GM12873 (cell line): Measurements from ENCODE around the gene PTPRN2.

Experiments used
- TF ChIP-seq, protein P1 (sequence below): IDR thresholded peaks from 2 replicates; pipeline ENCODE4 v1.5.1; 2012; ENCODE audit warnings: low read depth, mild to moderate bottlenecking, moderate library complexity, low read length, control low read depth; ENCODE audit not compliant: insufficient read depth; ENCODE audit errors: missing control alignments

Gene PTPRN2

DNA sequence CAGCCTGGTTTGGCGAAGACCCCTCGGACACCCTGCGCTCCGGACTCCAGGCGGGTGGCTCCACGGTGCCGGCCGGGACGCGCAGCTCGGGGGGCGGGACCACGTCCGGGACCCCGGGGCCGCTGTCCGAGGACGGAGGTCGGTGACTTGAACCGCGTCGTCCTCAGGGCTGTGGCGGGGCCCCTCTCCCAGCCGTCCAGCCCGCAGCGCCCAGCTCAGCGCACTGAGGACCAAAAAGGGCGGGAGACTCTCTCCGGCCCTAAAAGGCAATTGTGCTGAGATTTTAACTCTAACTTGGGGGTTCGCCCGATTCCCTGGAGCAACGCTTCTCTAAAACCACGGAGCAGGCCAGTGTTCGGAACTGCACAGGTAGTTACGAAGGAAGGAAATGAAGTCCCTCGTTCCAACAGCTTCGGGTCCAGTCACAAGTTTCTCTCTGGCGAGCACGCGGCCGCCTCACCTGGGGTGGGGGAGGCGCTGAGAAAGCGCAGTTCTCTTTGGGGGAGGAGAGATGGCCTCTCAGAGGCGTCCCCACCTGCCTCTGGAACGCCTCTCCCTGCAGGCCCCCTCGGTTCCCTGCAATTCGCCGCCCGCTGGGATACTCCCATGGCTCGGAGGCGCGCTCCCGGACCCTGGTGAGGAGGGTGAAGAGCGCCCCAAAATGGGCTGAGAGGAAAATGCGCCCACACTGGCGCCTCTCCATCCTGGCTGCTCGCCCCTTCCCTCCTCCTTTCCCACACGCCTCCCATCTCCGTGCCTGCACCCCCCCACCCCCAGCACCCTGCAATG, 898.2 kb downstream of the PTPRN2 start:
- TF ChIP-seq, protein P1, sequence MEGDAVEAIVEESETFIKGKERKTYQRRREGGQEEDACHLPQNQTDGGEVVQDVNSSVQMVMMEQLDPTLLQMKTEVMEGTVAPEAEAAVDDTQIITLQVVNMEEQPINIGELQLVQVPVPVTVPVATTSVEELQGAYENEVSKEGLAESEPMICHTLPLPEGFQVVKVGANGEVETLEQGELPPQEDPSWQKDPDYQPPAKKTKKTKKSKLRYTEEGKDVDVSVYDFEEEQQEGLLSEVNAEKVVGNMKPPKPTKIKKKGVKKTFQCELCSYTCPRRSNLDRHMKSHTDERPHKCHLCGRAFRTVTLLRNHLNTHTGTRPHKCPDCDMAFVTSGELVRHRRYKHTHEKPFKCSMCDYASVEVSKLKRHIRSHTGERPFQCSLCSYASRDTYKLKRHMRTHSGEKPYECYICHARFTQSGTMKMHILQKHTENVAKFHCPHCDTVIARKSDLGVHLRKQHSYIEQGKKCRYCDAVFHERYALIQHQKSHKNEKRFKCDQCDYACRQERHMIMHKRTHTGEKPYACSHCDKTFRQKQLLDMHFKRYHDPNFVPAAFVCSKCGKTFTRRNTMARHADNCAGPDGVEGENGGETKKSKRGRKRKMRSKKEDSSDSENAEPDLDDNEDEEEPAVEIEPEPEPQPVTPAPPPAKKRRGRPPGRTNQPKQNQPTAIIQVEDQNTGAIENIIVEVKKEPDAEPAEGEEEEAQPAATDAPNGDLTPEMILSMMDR: no peak

- TF ChIP-seq, protein P1: no peak
These were observed 898.9 kb downstream of the PTPRN2 start for GRCh38 chr7:157688533-157689268.

GRCh38 chr7:157687845-157688532, 899.6 kb downstream of the PTPRN2 start:
- TF ChIP-seq, protein P1: no peak

GRCh38 chr7:157687158-157687557, 900.5 kb downstream of the PTPRN2 start:
- TF ChIP-seq, protein P1: no peak

- TF ChIP-seq, protein P1: no peak
These were observed 901.2 kb downstream of the PTPRN2 start for GRCh38 chr7:157686285-157686894.

GRCh38 chr7:157685430-157686284, 902.0 kb downstream of the PTPRN2 start:
- TF ChIP-seq, protein P1: no peak
